ENCODE results near the gene CYFIP2.

Gene CYFIP2

DNA sequence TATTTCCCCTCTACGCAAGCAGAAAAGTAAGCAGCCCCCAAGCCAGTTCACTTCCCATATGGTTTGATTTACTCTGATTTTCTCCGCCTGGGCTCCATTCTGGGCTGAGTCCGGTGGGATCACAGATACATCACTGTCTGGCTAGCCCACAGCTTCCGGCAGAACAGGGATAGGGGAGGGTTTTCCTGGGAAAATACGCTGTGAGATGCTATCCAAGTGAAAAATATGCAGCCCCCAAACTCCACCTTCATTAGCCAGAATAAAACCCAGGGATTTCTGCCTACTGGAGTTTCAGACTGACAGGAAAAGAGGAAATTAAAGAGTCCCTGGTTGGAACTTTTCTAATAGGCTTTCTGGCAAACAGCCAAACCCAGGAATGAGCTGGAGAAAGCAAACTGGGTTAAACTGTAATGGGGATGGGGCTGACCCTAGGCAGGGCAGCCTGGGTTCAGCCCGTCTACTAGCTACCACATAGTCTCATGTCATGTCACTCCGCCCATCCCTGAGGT is 177.2 kb downstream of the CYFIP2 start:
- Histone ChIP-seq H2AFZ (no peak overlapping the region), H3K27ac (no peak overlapping the region), H3K36me3 (ENCODE audit: control insufficient read depth, insufficient read depth, low read length) (no peaks in the 10 kb centered on the region), H3K4me1 (no peaks in the 10 kb centered on the region), H3K4me2 (ENCODE audit: low read length) (no peak overlapping the region), H3K9ac (no peak overlapping the region), H3K9me3 (ENCODE audit: control insufficient read depth, low read length) (no peaks in the 10 kb centered on the region), H3K79me2 (no peaks in the 10 kb centered on the region), H3K4me3 (ENCODE audit: low read depth, low read length) (no peak overlapping the region), H3K27me3 (ENCODE audit: control insufficient read depth, insufficient read depth, low read length) (no peaks in the 10 kb centered on the region)
- TF ChIP-seq, protein P1, sequence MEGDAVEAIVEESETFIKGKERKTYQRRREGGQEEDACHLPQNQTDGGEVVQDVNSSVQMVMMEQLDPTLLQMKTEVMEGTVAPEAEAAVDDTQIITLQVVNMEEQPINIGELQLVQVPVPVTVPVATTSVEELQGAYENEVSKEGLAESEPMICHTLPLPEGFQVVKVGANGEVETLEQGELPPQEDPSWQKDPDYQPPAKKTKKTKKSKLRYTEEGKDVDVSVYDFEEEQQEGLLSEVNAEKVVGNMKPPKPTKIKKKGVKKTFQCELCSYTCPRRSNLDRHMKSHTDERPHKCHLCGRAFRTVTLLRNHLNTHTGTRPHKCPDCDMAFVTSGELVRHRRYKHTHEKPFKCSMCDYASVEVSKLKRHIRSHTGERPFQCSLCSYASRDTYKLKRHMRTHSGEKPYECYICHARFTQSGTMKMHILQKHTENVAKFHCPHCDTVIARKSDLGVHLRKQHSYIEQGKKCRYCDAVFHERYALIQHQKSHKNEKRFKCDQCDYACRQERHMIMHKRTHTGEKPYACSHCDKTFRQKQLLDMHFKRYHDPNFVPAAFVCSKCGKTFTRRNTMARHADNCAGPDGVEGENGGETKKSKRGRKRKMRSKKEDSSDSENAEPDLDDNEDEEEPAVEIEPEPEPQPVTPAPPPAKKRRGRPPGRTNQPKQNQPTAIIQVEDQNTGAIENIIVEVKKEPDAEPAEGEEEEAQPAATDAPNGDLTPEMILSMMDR (IDR thresholded peaks at IDR 0.05): no peak

DNA sequence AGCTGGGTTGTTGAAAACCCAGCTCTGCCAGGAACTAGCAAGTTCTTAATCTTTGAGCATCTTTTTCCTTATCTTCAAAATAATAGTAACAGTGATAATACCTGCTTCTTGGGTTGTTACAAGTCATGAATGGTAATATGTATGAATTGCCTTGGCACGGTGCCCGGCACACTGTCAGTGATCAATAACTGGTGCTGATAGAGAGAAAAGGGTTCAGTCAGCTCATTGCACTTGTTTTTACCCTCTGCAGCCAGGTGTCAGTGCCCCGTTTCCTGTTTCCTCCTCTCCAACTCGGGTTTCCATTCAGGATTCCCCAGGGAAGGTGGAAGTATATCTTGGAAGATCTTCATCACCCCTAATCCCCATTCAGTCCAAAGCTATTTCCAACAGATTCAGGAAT is 178.3 kb downstream of the CYFIP2 start:
- H3K79me2 ChIP-seq: no peaks in the 10 kb centered on the region
- H3K4me1 ChIP-seq: no peaks in the 10 kb centered on the region
- H3K27ac ChIP-seq: no peak overlapping the region
- H3K9me3 ChIP-seq (ENCODE audit: control insufficient read depth, low read length): no peaks in the 10 kb centered on the region
- TF ChIP-seq, protein P1 (IDR thresholded peaks at IDR 0.05): no peak
- no peaks in the 10 kb centered on the region for H3K36me3 ChIP-seq (ENCODE audit: control insufficient read depth, insufficient read depth, low read length)
- H2AFZ ChIP-seq: no peak overlapping the region
- H3K4me3 ChIP-seq (ENCODE audit: low read depth, low read length): no peak overlapping the region
- H3K27me3 ChIP-seq (ENCODE audit: control insufficient read depth, insufficient read depth, low read length): no peaks in the 10 kb centered on the region
- H3K9ac ChIP-seq: no peak overlapping the region
- H3K4me2 ChIP-seq (ENCODE audit: low read length): no peak overlapping the region
